NCI-H1092 treated with DMSO at 0.1 percent for 48 hours (cell line): ENCODE data around the gene RHBDD1.
"Not testable (repeated sequence)": the region's sequence is repeated elsewhere in the genome, so short reads cannot be mapped to it uniquely, and the experiment has no call there.

ENCODE experiments used
- DNase-seq: peaks from one replicate; lab custom pipeline; 2025; lab: John Stamatoyannopoulos, UW

The RHBDD1 gene

GRCh38 chr2:226799976-226800940, 35.6 kb upstream of the RHBDD1 start:
- no peak for DNase-seq

GRCh38 chr2:226800941-226801784, 34.7 kb upstream of the RHBDD1 start:
- DNase-seq: peak; percentile 74

GRCh38 chr2:226802573-226802972, 33.3 kb upstream of the RHBDD1 start:
- peak; percentile 33 for DNase-seq

GRCh38 chr2:226803410-226803809, 32.4 kb upstream of the RHBDD1 start:
- DNase-seq: no peak

- DNase-seq: peak; percentile 1
Observed at GRCh38 chr2:226813148-226813701, 22.6 kb upstream of the RHBDD1 start.

GRCh38 chr2:226818930-226819329, 16.9 kb upstream of the RHBDD1 start:
- peak; percentile 55 for DNase-seq

- DNase-seq: no peak
Observed at GRCh38 chr2:226825056-226825455, 10.8 kb upstream of the RHBDD1 start.

- no peak for DNase-seq
Observed at GRCh38 chr2:226828191-226828590, 7.7 kb upstream of the RHBDD1 start.

- no peak for DNase-seq
Observed at GRCh38 chr2:226829721-226830631, 5.9 kb upstream of the RHBDD1 start.

GRCh38 chr2:226831266-226831665, 4.6 kb upstream of the RHBDD1 start:
- DNase-seq: no peak

GRCh38 chr2:226832061-226832460, 3.8 kb upstream of the RHBDD1 start:
- no peak for DNase-seq

- not testable (repeated sequence) for DNase-seq
Observed at GRCh38 chr2:226834880-226835279, 974 bp upstream of the RHBDD1 start.

GRCh38 chr2:226835420-226835795, 446 bp upstream of the RHBDD1 start:
- DNase-seq: no peak

- DNase-seq: peak; percentile 23
Observed at GRCh38 chr2:226836548-226836885, 663 bp downstream of the RHBDD1 start.

GRCh38 chr2:226837334-226837733, 1.5 kb downstream of the RHBDD1 start:
- DNase-seq: no peak

GRCh38 chr2:226837787-226838603, 2.1 kb downstream of the RHBDD1 start:
- no peak for DNase-seq

- no peak for DNase-seq
Observed at GRCh38 chr2:226838722-226839121, 2.9 kb downstream of the RHBDD1 start.

- no peak for DNase-seq
Observed at GRCh38 chr2:226839161-226839560, 3.3 kb downstream of the RHBDD1 start.

- DNase-seq: no peak
Observed at GRCh38 chr2:226839951-226840350, 4.1 kb downstream of the RHBDD1 start.

GRCh38 chr2:226843001-226843400, 7.1 kb downstream of the RHBDD1 start:
- DNase-seq: not testable (repeated sequence)
